GM18505 (cell line): ENCODE measurements around the gene RBMS1.

Experiments used
- ATAC-seq: cut with Tn5 transposase; IDR thresholded peaks from one replicate; pipeline ENCODE4 v1.9.1; 2021; ENCODE audit not compliant: unreplicated experiment
- POLR2A ChIP-seq: IDR thresholded peaks from 4 replicates; pipeline ENCODE4 v1.6.1; 2011; ENCODE audit warnings: borderline replicate concordance; ENCODE audit not compliant: insufficient read depth, insufficient read length; ENCODE audit errors: extremely low read depth

The RBMS1 gene

DNA sequence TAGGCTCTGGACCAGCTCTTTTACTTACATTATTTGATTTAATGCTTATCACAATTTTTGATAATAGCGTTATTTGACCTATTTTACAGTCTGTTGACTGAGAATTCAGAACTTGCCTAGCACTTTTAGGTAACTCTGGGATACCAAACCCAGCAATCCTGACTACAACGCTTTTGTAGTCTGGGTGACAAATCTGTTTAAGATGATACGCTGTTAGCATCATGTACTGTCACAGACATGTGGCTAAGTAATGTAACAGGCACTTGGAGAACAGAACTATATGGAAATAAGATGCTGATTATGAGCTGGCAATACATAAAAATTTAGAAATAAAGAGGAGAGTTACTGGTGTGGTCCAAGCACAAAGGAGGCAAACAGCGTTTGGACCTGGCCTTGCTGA is 130.6 kb downstream of the RBMS1 start:
- ATAC-seq: no peak
- TF ChIP-seq POLR2A: no peak

GRCh38 chr2:160362541-160362940 is 131.1 kb downstream of the RBMS1 start:
- no peak for ATAC-seq
- no peak for TF ChIP-seq POLR2A

- no peak for TF ChIP-seq POLR2A
- no peak for ATAC-seq
These were observed 131.6 kb downstream of the RBMS1 start for GRCh38 chr2:160362018-160362417.

DNA sequence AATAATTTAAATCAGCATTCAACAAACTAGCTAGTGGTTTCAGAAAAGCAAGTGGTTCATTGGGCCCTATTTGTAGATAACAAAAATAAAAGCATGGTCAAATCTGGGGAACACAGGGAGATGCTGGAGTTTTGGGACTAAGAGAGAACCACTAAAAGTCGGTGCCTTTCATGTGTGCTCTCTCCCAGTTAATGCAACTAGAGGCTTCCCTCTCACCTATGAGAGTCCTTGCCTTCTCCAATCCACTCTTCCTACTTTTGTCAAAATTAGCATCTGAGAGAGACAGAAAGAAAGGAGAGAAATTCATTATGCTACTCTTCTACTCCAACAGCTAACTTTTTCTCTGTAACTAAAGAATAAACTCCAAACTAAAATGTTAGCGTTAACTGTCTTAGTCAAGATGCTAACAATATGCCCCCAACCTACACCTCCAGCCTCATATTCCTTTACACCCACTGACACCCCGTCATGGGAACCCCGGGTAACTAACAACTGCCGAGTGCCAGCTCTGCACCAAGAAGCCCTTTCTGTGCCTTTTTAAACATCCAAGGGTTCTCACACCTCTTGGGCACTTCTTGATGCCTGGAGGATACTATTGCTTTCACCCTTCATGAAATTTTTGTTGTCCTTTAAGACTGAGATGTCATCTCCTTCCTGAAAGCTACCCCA is 133.4 kb downstream of the RBMS1 start:
- no peak for TF ChIP-seq POLR2A
- ATAC-seq: no peak

DNA sequence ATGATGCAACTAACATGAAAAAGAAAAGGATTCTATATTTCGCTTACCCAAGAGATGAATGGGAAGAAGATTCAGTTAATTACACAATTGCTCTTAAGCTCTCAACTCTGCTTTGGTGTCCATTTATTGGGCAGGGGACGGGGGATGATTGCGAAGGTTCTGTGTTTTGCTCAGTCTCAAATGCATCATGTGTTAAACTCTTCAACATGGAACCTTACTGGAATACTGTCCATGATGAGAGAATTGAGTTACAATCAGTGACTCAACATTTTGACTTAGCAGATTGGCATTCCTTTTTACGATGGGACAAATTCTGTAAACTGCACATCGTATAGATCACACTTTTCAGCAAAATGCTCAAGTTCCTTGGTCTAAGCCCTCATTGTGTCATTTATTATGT is 135.6 kb downstream of the RBMS1 start:
- no peak for TF ChIP-seq POLR2A

GRCh38 chr2:160356485-160356884 is 137.1 kb downstream of the RBMS1 start:
- ATAC-seq: no peak
- TF ChIP-seq POLR2A: no peak

More for the DNA sequence above, 135.6 kb downstream of the RBMS1 start:
- ATAC-seq: no peak

- no peak for ATAC-seq
- no peak for TF ChIP-seq POLR2A
These were observed 138.5 kb downstream of the RBMS1 start for GRCh38 chr2:160355080-160355479.

DNA sequence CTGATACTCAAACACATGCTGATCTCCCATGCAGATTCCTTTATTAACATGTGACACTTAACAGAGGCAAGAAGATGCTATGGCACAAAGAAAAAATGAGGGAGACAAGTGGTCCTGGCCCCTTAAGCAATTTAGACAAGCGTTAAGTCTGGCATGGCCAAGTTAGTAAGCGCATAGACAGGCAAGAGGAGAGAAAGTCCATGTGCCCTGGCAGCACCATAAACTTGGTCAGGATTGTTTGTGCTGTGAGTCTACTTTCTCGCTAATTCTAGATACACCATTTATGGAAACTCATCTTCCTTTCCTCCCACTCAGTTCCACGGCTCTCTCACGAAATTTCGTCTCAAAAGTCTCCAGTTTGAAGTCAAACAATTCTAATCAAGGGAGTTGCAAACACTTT is 138.9 kb downstream of the RBMS1 start:
- ATAC-seq: no peak
- TF ChIP-seq POLR2A: no peak

DNA sequence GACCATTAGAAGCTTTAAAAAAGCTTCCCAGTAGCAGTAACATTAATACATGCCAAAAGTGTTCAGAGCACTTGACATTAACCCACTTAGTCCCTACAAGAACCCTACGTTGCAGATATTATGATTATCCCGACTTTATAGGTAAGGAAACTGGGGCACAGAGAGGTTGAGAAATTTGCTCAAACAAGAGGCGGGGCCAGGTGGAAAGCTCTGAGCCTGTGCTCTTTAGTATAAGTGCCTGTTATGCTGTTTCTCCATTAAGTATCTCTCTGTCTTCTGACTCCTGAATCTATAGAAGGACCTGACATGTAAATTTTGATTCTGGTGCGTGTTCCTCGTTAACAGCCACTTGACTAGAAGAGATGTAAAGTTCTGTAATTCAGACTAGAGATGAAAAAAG is 139.8 kb downstream of the RBMS1 start:
- TF ChIP-seq POLR2A: no peak
- ATAC-seq: no peak

GRCh38 chr2:160353166-160353565 is 140.4 kb downstream of the RBMS1 start:
- ATAC-seq: no peak
- no peak for TF ChIP-seq POLR2A

DNA sequence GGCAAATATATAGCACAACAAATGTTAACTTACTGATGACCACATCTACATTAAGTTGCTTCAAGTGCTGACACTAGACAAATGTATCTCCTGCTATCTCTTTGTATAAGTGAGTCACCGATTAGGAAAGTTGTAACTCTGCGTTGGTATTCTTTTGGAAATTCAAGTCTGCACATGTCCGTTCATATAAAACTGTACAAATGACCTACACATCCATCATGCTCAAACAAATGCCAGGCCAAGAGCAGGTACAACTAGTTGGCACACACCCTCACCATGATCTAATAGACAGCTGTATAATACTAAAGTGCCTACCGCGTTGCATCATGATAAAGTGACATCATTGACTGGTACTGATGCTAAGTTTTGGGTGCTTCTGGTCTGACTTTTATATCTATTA is 141.1 kb downstream of the RBMS1 start:
- no peak for TF ChIP-seq POLR2A
- no peak for ATAC-seq

DNA sequence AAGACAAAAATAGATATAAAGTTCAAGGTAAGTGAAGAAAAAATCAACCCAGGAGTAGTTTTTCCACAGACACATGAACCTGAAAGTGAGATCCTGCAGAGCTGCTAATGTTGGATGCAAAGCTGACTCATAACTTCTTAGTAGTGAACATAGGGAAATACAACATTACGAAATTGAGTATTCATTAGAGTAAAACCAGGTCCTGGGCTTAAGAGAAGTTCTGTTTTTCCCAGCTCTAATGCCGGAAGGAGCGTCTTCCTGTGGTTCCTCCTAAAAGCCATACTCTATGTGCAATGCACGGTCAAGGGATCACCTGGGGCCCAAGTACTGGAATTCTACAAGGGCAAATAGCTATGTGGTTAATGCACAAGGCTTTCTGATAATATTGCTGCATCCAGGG is 141.7 kb downstream of the RBMS1 start:
- TF ChIP-seq POLR2A: no peak

GRCh38 chr2:160349306-160349705 is 144.3 kb downstream of the RBMS1 start:
- no peak for ATAC-seq
- TF ChIP-seq POLR2A: no peak

More for the DNA sequence above, 141.7 kb downstream of the RBMS1 start:
- no peak for ATAC-seq

DNA sequence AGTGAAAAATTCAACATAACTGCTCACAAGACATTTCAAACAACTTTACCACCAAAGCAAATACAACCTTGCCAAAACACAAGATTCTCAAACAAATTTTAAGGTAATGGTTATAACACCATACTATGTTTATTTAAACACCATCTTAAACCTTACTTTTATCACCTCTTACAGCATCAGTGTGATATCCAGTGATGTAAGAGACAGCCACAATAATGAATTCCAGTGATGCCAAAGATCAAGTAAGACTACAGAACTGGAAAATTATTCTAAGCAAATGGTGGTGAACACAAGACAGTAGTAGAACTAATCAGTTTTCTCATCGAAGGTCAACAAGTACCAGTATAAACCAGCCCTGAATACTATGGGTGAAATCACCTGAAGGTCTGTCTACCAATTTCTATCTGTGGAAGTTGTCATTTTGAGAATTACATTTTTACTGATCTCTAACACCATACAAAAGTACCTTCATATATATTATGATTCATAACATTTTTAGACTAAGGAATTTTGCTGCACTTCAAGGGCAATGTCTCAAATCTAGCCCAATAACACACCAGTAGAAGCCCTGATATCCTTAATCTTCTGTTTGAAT is 146.2 kb downstream of the RBMS1 start:
- no peak for ATAC-seq
- TF ChIP-seq POLR2A: no peak
